GM23338 (cell line): ENCODE measurements around the gene FAM131B. TPM values are rescaled to one million over a fixed set of nuclear protein-coding genes. Genes with fewer than 3 reads are reported as not detected.

Experiments
- ATAC-seq: fragments of 200-7000 bp; cut with Tn5 transposase; 3 replicates; pipeline ENCODE4 v1.9.1; 2020
- DNase-seq: peaks from one replicate; pipeline ENCODE4 v3.0.0-alpha.2; 2015; ENCODE audit warnings: low spot score
- H2AFZ ChIP-seq: fragments of 200-600 bp; sonication (generic); 2 replicates; pipeline ENCODE4 v1.8.0; 2016; ENCODE audit warnings: antibody characterized with exemption, mild to moderate bottlenecking, moderate library complexity
- H3F3A ChIP-seq: fragments of 200-600 bp; sonication (generic); replicated peaks from 2 replicates; pipeline ENCODE4 v1.8.0; 2017; ENCODE audit warnings: antibody characterized with exemption, mixed run types, low read depth
- H3K27ac ChIP-seq: fragments of 200-600 bp; sonication (generic); 2 replicates; pipeline ENCODE4 v1.6.1; 2016; ENCODE audit warnings: low read depth
- H3K27me3 ChIP-seq: fragments of 200-600 bp; sonication (generic); 2 replicates; pipeline ENCODE4 v1.8.0; 2016; ENCODE audit warnings: mild to moderate bottlenecking, mixed run types, moderate library complexity; ENCODE audit not compliant: insufficient read depth
- H3K36me3 ChIP-seq: fragments of 200-600 bp; sonication (generic); 2 replicates; pipeline ENCODE4 v1.8.0; 2016; ENCODE audit warnings: mild to moderate bottlenecking; ENCODE audit not compliant: insufficient read depth
- H3K4me1 ChIP-seq: fragments of 200-600 bp; sonication (generic); 2 replicates; pipeline ENCODE4 v1.8.0; 2016; ENCODE audit warnings: mild to moderate bottlenecking, moderate library complexity; ENCODE audit not compliant: insufficient read depth
- H3K4me2 ChIP-seq: fragments of 200-600 bp; sonication (generic); 2 replicates; pipeline ENCODE4 v1.7.1; 2017; ENCODE audit warnings: mixed run types
- H3K4me3 ChIP-seq: fragments of 200-600 bp; sonication (generic); 2 replicates; pipeline ENCODE4 v1.6.1; 2016; ENCODE audit warnings: mixed run types
- H3K79me2 ChIP-seq: fragments of 200-600 bp; sonication (generic); replicated peaks from 2 replicates; pipeline ENCODE4 v1.8.0; 2017; ENCODE audit warnings: mild to moderate bottlenecking; ENCODE audit not compliant: insufficient read depth
- H3K9me2 ChIP-seq: fragments of 200-600 bp; sonication (generic); 2 replicates; pipeline ENCODE4 v1.8.0; 2017; ENCODE audit not compliant: insufficient read depth
- H4K20me1 ChIP-seq: fragments of 200-600 bp; sonication (generic); replicated peaks from 2 replicates; pipeline ENCODE4 v1.8.0; 2017; ENCODE audit warnings: mild to moderate bottlenecking; ENCODE audit not compliant: insufficient read depth
- H3K27ac Mint-ChIP-seq: 2 replicates; pipeline ENCODE4 v1.8.0; 2020; ENCODE audit warnings: inconsistent platforms, mild to moderate bottlenecking, moderate library complexity, mixed read lengths
- H3K27me3 Mint-ChIP-seq: 3 replicates; pipeline ENCODE4 v1.8.0; 2022; ENCODE audit warnings: low read depth, mild to moderate bottlenecking, moderate library complexity, mixed read lengths, inconsistent platforms; ENCODE audit not compliant: insufficient read depth, poor library complexity
- H3K36me3 Mint-ChIP-seq: 3 replicates; pipeline ENCODE4 v1.8.0; 2021; ENCODE audit warnings: low read depth, mild to moderate bottlenecking, inconsistent platforms, moderate library complexity, mixed read lengths
- H3K4me1 Mint-ChIP-seq: 3 replicates; pipeline ENCODE4 v1.8.0; 2020; ENCODE audit warnings: mild to moderate bottlenecking, inconsistent platforms, mixed read lengths
- H3K4me3 Mint-ChIP-seq: 3 replicates; pipeline ENCODE4 v1.8.0; 2021; ENCODE audit warnings: moderate library complexity, mild to moderate bottlenecking, inconsistent platforms, mixed read lengths
- H3K9me3 Mint-ChIP-seq: 3 replicates; pipeline ENCODE4 v1.8.0; 2020; ENCODE audit warnings: moderate library complexity, mild to moderate bottlenecking, inconsistent platforms, mixed read lengths
- ETS1 ChIP-seq: IDR thresholded peaks from 2 replicates; pipeline ENCODE4 v1.6.1; 2016; ENCODE audit warnings: antibody characterized with exemption
- EZH2 ChIP-seq: fragments of 200-600 bp; sonication (generic); IDR thresholded peaks from one replicate; pipeline ENCODE4 v1.8.0; 2017; ENCODE audit warnings: antibody characterized with exemption, mild to moderate bottlenecking, low read depth; ENCODE audit not compliant: unreplicated experiment
- EZH2phosphoT487 ChIP-seq: fragments of 200-600 bp; sonication (generic); IDR thresholded peaks from one replicate; pipeline ENCODE4 v1.8.1; 2018; ENCODE audit warnings: antibody characterized with exemption; ENCODE audit not compliant: unreplicated experiment
- JUNB ChIP-seq: IDR thresholded peaks from one replicate; pipeline ENCODE4 v1.6.1; 2016; ENCODE audit warnings: antibody characterized with exemption; ENCODE audit not compliant: unreplicated experiment
- NANOG ChIP-seq: IDR thresholded peaks from 2 replicates; pipeline ENCODE4 v1.6.1; 2016; ENCODE audit warnings: antibody characterized with exemption, borderline replicate concordance
- ZNF114 ChIP-seq: fragments of 250-450 bp; sonication (Bioruptor Pico); IDR thresholded peaks from 2 replicates; pipeline ENCODE4 v1.5.0; 2020; ENCODE audit warnings: mild to moderate bottlenecking, moderate library complexity
- polyA plus RNA-seq: library from polyadenylated mRNA; unstranded; fragments of >200 nt; fragmentation: Nextera tagmentation; extraction: Ambion mirVana; gene quantifications from 2 replicates; pipeline ENCODE4 v1.2.1, GENCODE V29; 2016
- total RNA-seq: library from RNA; depleted of rRNA; stranded (reverse); fragments of >200 nt; shearing (Covaris generic); gene quantifications from 2 replicates; pipeline ENCODE4 v1.2.3, GENCODE V29; 2014
- TF ChIP-seq, protein P1 (sequence below), 2 experiments: fragments of 200-600 bp in 1 of 2; sonication (generic) in 1 of 2; conservative IDR thresholded peaks; 2 replicates each; pipeline versions ENCODE4 v1.5.1 to v1.6.1; 2016 to 2017; ENCODE audit warnings: antibody characterized with exemption in 2 of 2, low read depth in 2 of 2, mild to moderate bottlenecking in 2 of 2, moderate library complexity in 1 of 2

The FAM131B gene
- total and polyA plus RNA-seq, 2 experiments from 2014 or later = 4.7 to 30.2 TPM

GRCh38 chr7:143355450-143356385 lies 6.8 kb downstream of the FAM131B start:
- peaks cover 12% of the 10 kb centered on the region for H3K27me3 Mint-ChIP-seq
- Histone ChIP-seq H2AFZ (no peak overlapping the region), H3K36me3 (peaks cover 11% of the 10 kb centered on the region), H4K20me1 (no peaks in the 10 kb centered on the region), H3K4me2 (no peak overlapping the region), H3K9me2 (no peaks in the 10 kb centered on the region; the same call in 1 of the 2 replicates), H3F3A (no peaks in the 10 kb centered on the region), H3K79me2 (no peaks in the 10 kb centered on the region), H3K27ac (no peak overlapping the region), H3K4me1 (peaks cover 2% of the 10 kb centered on the region; the same call in 1 of the 2 replicates), H3K27me3 (no peaks in the 10 kb centered on the region), H3K4me3 (no peak overlapping the region)
- DNase-seq (peak; percentile 55), ATAC-seq (peak; percentile 50)
- peaks cover 37% of the 10 kb centered on the region for H3K4me1 Mint-ChIP-seq
- TF ChIP-seq, protein P1, sequence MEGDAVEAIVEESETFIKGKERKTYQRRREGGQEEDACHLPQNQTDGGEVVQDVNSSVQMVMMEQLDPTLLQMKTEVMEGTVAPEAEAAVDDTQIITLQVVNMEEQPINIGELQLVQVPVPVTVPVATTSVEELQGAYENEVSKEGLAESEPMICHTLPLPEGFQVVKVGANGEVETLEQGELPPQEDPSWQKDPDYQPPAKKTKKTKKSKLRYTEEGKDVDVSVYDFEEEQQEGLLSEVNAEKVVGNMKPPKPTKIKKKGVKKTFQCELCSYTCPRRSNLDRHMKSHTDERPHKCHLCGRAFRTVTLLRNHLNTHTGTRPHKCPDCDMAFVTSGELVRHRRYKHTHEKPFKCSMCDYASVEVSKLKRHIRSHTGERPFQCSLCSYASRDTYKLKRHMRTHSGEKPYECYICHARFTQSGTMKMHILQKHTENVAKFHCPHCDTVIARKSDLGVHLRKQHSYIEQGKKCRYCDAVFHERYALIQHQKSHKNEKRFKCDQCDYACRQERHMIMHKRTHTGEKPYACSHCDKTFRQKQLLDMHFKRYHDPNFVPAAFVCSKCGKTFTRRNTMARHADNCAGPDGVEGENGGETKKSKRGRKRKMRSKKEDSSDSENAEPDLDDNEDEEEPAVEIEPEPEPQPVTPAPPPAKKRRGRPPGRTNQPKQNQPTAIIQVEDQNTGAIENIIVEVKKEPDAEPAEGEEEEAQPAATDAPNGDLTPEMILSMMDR (conservative IDR thresholded peaks at IDR 0.05; ENCODE audit: low read depth in 2 of 2) = peak; percentile 41 to 60; a peak in 3 of 4 replicates
- no peak for TF ChIP-seq EZH2phosphoT487
- peaks cover 58% of the 10 kb centered on the region for H3K36me3 Mint-ChIP-seq
- no peak overlapping the region for H3K4me3 Mint-ChIP-seq
- H3K27ac Mint-ChIP-seq = no peak overlapping the region
- H3K9me3 Mint-ChIP-seq = no peaks in the 10 kb centered on the region; the same call in 1 of the 3 replicates

DNA sequence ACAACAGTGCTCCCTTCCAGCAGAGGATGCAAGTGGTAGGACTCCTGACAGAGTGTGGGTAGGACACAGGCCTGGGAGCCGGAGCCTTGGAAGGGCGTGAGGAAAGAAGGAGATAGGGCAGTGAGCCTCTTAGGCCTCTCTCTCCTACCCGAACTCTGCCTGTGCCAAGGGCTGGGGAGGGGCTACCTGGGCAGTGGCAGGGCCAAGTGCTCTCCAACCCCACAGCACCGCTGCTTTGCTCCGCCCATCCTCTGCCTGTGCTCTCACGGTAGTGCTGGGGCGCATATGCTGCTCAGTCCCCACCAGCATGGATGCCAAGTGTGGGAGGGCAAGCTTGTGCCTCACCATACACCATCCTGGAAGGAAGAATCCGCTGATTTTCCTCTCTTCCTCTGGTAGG lies 7.5 kb downstream of the FAM131B start:
- H3K4me3 ChIP-seq = no peak overlapping the region
- H3K27ac Mint-ChIP-seq = no peak overlapping the region
- peaks cover 31% of the 10 kb centered on the region for H3K4me1 Mint-ChIP-seq
- H3K27ac ChIP-seq = no peak overlapping the region
- H3K9me3 Mint-ChIP-seq = no peaks in the 10 kb centered on the region; the same call in 2 of the 3 replicates
- peak; percentile 28 for ATAC-seq
- no peak for TF ChIP-seq JUNB
- no peak for TF ChIP-seq ZNF114
- TF ChIP-seq NANOG = no peak
- TF ChIP-seq EZH2 = no peak
- no peak for TF ChIP-seq ETS1
- H3K27me3 ChIP-seq = no peaks in the 10 kb centered on the region
- H4K20me1 ChIP-seq = no peaks in the 10 kb centered on the region
- H3K4me1 ChIP-seq = no peaks in the 10 kb centered on the region; the same call in 1 of the 2 replicates
- no peak overlapping the region for H3K4me2 ChIP-seq
- no peaks in the 10 kb centered on the region; the same call in 1 of the 2 replicates for H3K9me2 ChIP-seq
- H3F3A ChIP-seq = no peaks in the 10 kb centered on the region
- H3K27me3 Mint-ChIP-seq = peaks cover 13% of the 10 kb centered on the region
- no peak overlapping the region for H3K4me3 Mint-ChIP-seq
- peaks cover 56% of the 10 kb centered on the region for H3K36me3 Mint-ChIP-seq
- no peaks in the 10 kb centered on the region for H3K79me2 ChIP-seq
- DNase-seq = no peak
- H2AFZ ChIP-seq = no peak overlapping the region
- H3K36me3 ChIP-seq = peaks cover 11% of the 10 kb centered on the region
